Endothelial cell (in vitro differentiated cells): ENCODE measurements around the gene ADSS1. TPM values are rescaled to one million over a fixed set of nuclear protein-coding genes. Genes with fewer than 3 reads are reported as not detected.

Experiments used
- DNase-seq: peaks from one replicate; pipeline ENCODE4 v3.0.0; 2021; ENCODE audit warnings: low spot score
- H3K27ac Mint-ChIP-seq: one replicate; pipeline ENCODE4 v1.8.0; 2021; ENCODE audit warnings: mixed read lengths, inconsistent platforms; ENCODE audit not compliant: unreplicated experiment
- H3K27me3 Mint-ChIP-seq: one replicate; pipeline ENCODE4 v1.8.0; 2021; ENCODE audit warnings: mild to moderate bottlenecking, moderate library complexity, mixed read lengths, inconsistent platforms; ENCODE audit not compliant: unreplicated experiment
- H3K36me3 Mint-ChIP-seq: one replicate; pipeline ENCODE4 v1.8.0; 2021; ENCODE audit warnings: mild to moderate bottlenecking, low read depth, mixed read lengths, inconsistent platforms; ENCODE audit not compliant: unreplicated experiment
- H3K4me1 Mint-ChIP-seq: one replicate; pipeline ENCODE4 v1.8.0; 2021; ENCODE audit warnings: mild to moderate bottlenecking, mixed read lengths, inconsistent platforms; ENCODE audit not compliant: unreplicated experiment
- H3K4me3 Mint-ChIP-seq: one replicate; pipeline ENCODE4 v1.8.0; 2021; ENCODE audit warnings: mild to moderate bottlenecking, mixed read lengths, inconsistent platforms; ENCODE audit not compliant: unreplicated experiment
- H3K9me3 Mint-ChIP-seq: one replicate; pipeline ENCODE4 v1.8.0; 2021; ENCODE audit warnings: mixed read lengths, inconsistent platforms; ENCODE audit not compliant: unreplicated experiment
- CTCF ChIP-seq: fragments of 200-600 bp; sonication (generic); IDR thresholded peaks from one replicate; pipeline ENCODE4 v1.5.0; 2021; ENCODE audit warnings: antibody characterized with exemption; ENCODE audit not compliant: unreplicated experiment
- total RNA-seq: library from RNA; stranded (reverse); fragmentation: NEBNext Ultra II Directional; extraction: Animal tissue kit (Norgen Biotek cat#: 25700); gene quantifications from one replicate; pipeline ENCODE4 v1.2.1, GENCODE V29; 2021; ENCODE audit not compliant: unreplicated experiment

The ADSS1 gene
- total RNA-seq, 1 donor from 2014 or later = 6.1 TPM

- no peak for DNase-seq
- H3K4me1 Mint-ChIP-seq = peaks cover 11% of the 10 kb centered on the region
- peaks cover 29% of the 10 kb centered on the region for H3K36me3 Mint-ChIP-seq
- H3K27ac Mint-ChIP-seq = no peak overlapping the region
- TF ChIP-seq CTCF = no peak
- peaks cover 10% of the 10 kb centered on the region for H3K27me3 Mint-ChIP-seq
- H3K9me3 Mint-ChIP-seq = no peaks in the 10 kb centered on the region
- H3K4me3 Mint-ChIP-seq = no peak overlapping the region
Measured at GRCh38 chr14:104772707-104773504, 48.9 kb downstream of the ADSS1 start.

- H3K27me3 Mint-ChIP-seq = peaks cover 10% of the 10 kb centered on the region
- H3K36me3 Mint-ChIP-seq = peaks cover 29% of the 10 kb centered on the region
- TF ChIP-seq CTCF = no peak
- peaks cover 4% of the 10 kb centered on the region for H3K4me1 Mint-ChIP-seq
- peak overlapping the region; percentile 56 for H3K4me3 Mint-ChIP-seq
- DNase-seq = no peak
- no peak overlapping the region for H3K27ac Mint-ChIP-seq
- no peaks in the 10 kb centered on the region for H3K9me3 Mint-ChIP-seq
Measured at GRCh38 chr14:104773505-104774452, 49.8 kb downstream of the ADSS1 start.

- Mint-ChIP-seq H3K9me3 (no peaks in the 10 kb centered on the region), H3K27ac (no peak overlapping the region), H3K4me3 (no peak overlapping the region), H3K27me3 (peaks cover 10% of the 10 kb centered on the region), H3K4me1 (no peaks in the 10 kb centered on the region), H3K36me3 (peaks cover 29% of the 10 kb centered on the region)
- TF ChIP-seq CTCF = no peak
- no peak for DNase-seq
Measured at GRCh38 chr14:104774453-104775072, 50.5 kb downstream of the ADSS1 start.

GRCh38 chr14:104775073-104775489 is 51.1 kb downstream of the ADSS1 start:
- Mint-ChIP-seq H3K4me1 (no peaks in the 10 kb centered on the region), H3K36me3 (peaks cover 27% of the 10 kb centered on the region), H3K4me3 (no peak overlapping the region), H3K27me3 (peaks cover 10% of the 10 kb centered on the region), H3K9me3 (no peaks in the 10 kb centered on the region), H3K27ac (no peak overlapping the region)
- TF ChIP-seq CTCF = no peak
- DNase-seq = no peak
